Astrocyte of the spinal cord (primary cell): ENCODE results near the gene MCCD1.

Experiments used
- DNase-seq: peaks from one replicate; pipeline ENCODE4 v3.0.0; 2011; ENCODE audit warnings: low read depth, low spot score
- H3K4me3 ChIP-seq: 2 replicates; pipeline ENCODE4 v1.5.1; 2011; ENCODE audit warnings: low read depth, mild to moderate bottlenecking, low read length, moderate library complexity
- in situ Hi-C: cut with HindIII; loops from 2 replicates; pipeline ENCODE4 v1.10.0; 2017; ENCODE audit warnings: low sequenced_read_pairs
- TF ChIP-seq, protein P1 (sequence below): IDR thresholded peaks from 2 replicates; pipeline ENCODE4 v1.5.1; 2012; ENCODE audit warnings: low read depth, mild to moderate bottlenecking, low read length, inconsistent platforms

MCCD1 gene

DNA sequence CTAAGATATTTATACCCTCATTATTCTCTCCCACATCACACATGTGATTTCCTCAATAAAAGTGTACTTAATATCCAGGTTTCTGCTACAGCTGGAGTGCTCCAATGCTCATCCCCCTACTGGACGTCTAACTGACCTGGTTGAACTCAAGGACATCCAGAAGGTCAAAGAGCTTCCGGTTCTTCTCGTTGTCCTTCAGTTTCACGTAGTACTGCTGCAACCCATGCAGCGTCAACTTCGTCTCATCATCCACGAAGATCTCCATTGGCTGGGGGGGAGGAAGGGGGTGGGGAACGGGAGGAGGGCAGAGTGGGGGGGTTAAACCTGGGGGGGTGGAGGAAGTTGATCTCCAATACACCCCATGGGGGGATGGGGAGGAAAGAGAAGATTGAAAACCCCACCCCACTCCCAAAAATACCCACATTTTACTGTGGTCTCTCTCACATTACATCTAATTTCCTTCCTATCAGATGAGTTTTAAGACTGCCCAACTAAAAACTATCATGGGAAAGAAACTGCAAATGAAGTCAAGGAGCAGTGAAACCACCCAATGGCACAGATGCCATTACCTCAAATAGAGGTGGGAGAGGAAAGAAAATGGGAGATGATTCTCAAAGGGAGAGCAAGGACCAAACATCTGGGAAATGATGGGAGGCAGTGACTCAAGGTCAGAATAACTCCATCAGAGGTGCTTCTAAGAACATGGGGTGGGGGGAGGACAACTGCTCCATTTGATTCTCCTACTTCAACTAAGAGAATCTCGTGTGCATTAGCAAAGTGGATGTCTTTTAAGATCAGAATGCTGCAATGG, 4.1 kb downstream of the MCCD1 start:
- in situ Hi-C loops = no loop called here
- H3K4me3 ChIP-seq = no peak overlapping the region
- TF ChIP-seq, protein P1, sequence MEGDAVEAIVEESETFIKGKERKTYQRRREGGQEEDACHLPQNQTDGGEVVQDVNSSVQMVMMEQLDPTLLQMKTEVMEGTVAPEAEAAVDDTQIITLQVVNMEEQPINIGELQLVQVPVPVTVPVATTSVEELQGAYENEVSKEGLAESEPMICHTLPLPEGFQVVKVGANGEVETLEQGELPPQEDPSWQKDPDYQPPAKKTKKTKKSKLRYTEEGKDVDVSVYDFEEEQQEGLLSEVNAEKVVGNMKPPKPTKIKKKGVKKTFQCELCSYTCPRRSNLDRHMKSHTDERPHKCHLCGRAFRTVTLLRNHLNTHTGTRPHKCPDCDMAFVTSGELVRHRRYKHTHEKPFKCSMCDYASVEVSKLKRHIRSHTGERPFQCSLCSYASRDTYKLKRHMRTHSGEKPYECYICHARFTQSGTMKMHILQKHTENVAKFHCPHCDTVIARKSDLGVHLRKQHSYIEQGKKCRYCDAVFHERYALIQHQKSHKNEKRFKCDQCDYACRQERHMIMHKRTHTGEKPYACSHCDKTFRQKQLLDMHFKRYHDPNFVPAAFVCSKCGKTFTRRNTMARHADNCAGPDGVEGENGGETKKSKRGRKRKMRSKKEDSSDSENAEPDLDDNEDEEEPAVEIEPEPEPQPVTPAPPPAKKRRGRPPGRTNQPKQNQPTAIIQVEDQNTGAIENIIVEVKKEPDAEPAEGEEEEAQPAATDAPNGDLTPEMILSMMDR = no peak
- DNase-seq = no peak

DNA sequence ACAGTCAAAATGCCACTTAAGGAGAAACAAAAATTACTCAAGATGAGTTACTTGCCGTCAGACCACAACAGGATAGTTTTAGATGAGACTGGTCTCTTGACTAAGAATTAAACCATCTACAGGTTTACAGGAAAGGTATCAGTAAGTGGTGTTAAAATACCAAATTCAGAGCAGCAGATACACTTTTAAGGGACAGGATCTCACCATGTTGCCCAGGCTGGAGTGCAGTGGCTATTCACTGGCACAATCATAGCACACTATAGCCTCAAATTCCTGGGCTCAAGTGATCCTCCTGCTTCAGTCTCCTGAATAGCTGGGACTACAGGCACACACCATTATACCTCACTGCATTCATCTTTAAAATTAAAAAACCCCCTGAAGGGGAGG, 4.7 kb downstream of the MCCD1 start:
- H3K4me3 ChIP-seq = no peak overlapping the region
- TF ChIP-seq, protein P1 = no peak
- no peak for DNase-seq
- in situ Hi-C loops = no loop called here

DNA sequence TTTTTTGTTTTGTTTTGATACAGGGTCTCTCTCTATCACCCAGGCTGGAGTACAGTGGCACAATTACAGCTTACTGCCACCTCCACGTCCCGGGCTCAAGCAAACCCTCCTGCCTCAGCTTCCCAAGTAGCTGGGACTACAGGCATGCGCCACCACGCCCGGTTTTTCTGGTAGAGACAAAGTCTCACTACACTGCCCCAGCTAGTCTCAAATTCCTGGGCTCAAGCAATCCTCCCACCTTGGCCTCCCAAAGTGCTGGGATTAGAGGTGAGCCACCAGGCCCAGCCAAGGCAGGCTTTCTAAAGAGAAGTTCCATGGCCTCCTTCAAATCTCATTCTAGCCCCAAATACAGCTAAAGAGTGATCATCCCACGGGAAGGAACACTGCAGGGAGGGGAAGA, 5.2 kb downstream of the MCCD1 start:
- no peak for DNase-seq
- TF ChIP-seq, protein P1 = no peak
- in situ Hi-C loops = no loop called here
- H3K4me3 ChIP-seq = no peak overlapping the region

DNA sequence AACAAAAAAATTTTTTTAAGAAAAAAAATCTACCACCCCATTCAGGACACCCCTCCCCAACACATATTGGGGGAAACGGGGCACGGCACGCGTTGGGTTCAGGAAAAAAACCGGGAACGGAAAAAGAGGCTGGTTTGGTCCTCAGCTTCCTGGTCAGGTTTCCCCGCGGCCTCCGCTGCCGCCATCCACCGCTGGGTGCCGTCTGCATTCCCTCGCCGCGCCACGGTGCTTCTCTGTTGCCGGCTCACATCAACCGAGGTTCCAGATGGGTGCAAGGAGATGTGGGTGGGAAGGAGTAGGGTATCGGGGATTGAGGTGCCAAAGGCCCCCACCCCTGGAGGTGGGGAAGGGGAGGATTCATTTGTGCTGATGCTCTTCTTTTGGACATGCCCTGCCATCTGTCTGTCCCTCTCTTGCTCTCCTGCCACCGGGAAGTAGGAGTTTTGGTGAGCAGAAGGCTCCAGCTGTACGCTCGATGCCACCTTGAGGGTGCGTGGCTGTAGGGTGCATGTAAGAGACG, 5.8 kb downstream of the MCCD1 start:
- TF ChIP-seq, protein P1 = no peak
- in situ Hi-C loops = no loop called here
- no peak for DNase-seq
- no peak overlapping the region for H3K4me3 ChIP-seq

DNA sequence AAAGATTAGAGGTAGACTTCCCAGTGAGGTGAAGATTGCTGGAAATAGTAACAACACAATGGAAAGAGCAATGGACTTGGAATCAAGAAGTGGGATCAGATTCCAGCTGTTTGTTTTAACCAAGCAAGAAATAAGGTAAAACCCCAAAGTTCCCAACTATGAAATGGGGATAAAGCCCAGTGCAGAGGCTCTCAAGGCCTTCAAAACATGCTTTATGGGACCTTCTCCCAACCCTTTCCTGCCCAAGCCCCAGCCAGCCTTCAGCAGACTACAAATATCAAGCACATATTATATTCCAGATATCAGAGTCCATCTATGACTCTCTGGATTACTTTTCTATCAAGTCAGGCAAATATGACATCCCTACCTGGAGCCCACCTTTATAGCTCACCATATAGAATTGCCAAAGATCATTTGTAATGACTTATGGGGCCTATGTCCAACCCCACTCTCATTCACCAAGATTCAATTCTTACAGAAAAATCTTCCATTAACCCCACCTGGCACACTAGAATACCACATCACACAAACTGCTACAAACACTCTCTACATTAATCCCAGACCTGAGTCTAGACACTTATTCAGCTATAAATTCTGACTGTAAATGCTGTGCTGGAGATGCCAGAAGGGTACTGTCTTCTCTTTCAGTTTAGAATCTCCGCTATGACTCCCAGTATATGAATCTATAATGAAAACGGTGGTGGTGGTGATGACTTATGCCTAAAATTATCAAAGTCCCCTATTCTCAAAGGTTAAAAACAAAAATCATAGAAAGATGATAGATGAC, 7.0 kb downstream of the MCCD1 start:
- DNase-seq = no peak
- in situ Hi-C loops = no loop called here
- H3K4me3 ChIP-seq = no peak overlapping the region
- TF ChIP-seq, protein P1 = no peak

DNA sequence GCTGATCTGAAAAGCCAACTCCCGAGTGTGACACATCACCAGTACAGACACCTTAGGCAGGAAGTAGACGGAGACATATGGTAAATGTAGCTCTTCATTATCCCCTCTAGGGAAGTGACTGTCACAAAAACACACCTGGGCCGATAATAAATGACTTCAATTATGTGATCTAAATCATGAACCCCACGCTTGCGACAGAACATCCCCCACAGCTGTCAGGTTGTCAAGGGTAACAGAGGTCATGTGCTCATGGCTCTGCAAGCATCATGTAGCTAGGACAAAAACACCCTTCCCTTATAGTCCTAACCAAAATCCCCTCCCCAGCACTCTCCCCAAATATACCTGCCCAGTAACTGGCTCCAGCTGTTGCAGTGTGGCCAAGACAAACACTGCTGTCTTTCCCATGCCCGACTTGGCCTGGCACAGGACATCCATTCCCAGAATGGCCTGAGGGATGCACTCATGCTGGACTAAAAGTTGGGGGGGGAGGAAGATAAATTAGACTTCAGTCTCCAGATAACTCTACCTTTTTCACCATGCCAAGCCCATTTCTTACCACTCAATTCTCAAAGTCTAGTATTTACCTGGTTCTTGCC, 10.1 kb downstream of the MCCD1 start:
- no peak overlapping the region for H3K4me3 ChIP-seq
- TF ChIP-seq, protein P1 = no peak
- in situ Hi-C loops = no loop called here
- DNase-seq = no peak
